Loucy (cell line): Measurements from ENCODE around the gene AGBL5.

Source experiments
- EZH2phosphoT487 ChIP-seq: fragments of 200-600 bp; IDR thresholded peaks from 2 replicates; pipeline ENCODE4 v1.6.1; 2018; ENCODE audit warnings: antibody characterized with exemption, mild to moderate bottlenecking, moderate library complexity, borderline replicate concordance
- TF ChIP-seq, protein P1 (sequence below): fragments of 200-600 bp; sonication (generic); conservative IDR thresholded peaks from 2 replicates; pipeline ENCODE4 v1.5.1; 2014; ENCODE audit warnings: mild to moderate bottlenecking, antibody characterized with exemption, low read length

DNA sequence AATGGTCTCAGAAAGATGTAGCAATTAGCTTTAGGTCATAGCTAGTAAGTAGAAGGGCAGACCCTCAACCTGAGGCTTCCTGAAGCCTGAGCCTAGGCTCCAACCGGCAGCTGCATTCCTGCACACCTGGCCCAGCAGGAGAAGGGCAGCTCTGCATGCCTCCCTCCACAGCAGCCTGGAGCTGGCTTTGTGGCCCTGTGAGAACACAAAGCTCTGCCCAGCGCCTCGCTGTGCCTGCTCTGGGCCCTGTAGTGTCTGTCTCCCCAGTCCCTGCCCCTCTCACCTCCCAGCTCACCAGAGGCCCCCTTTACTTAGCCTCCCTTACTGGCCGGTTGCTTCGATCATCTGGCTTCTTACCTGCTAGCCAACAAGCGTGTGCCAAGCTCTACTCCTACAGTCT is 12.0 kb upstream of the AGBL5 start:
- TF ChIP-seq, protein P1, sequence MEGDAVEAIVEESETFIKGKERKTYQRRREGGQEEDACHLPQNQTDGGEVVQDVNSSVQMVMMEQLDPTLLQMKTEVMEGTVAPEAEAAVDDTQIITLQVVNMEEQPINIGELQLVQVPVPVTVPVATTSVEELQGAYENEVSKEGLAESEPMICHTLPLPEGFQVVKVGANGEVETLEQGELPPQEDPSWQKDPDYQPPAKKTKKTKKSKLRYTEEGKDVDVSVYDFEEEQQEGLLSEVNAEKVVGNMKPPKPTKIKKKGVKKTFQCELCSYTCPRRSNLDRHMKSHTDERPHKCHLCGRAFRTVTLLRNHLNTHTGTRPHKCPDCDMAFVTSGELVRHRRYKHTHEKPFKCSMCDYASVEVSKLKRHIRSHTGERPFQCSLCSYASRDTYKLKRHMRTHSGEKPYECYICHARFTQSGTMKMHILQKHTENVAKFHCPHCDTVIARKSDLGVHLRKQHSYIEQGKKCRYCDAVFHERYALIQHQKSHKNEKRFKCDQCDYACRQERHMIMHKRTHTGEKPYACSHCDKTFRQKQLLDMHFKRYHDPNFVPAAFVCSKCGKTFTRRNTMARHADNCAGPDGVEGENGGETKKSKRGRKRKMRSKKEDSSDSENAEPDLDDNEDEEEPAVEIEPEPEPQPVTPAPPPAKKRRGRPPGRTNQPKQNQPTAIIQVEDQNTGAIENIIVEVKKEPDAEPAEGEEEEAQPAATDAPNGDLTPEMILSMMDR: no peak
- no peak for TF ChIP-seq EZH2phosphoT487
